Testis (tissue), 3 donors: ENCODE measurements around the gene SFMBT1. TPM values are rescaled to one million over a fixed set of nuclear protein-coding genes. Genes with fewer than 3 reads are reported as not detected.

Source experiments
- DNase-seq: peaks from one replicate; pipeline ENCODE4 v3.0.0-alpha.2; 2019
- H3K27ac ChIP-seq, 2 donors: fragments of 200-600 bp; sonication (generic); one replicate each; pipeline ENCODE4 v1.5.1; 2019
- H3K27me3 ChIP-seq: fragments of 200-600 bp; sonication (generic); one replicate; pipeline ENCODE4 v1.5.1; 2019
- H3K36me3 ChIP-seq: fragments of 200-600 bp; sonication (generic); one replicate; pipeline ENCODE4 v1.5.1; 2017; ENCODE audit warnings: low read depth; ENCODE audit errors: missing control alignments
- H3K4me1 ChIP-seq: fragments of 200-600 bp; sonication (generic); one replicate; pipeline ENCODE4 v1.5.1; 2019
- H3K4me3 ChIP-seq, 2 donors: fragments of 200-600 bp; sonication (generic); one replicate each; pipeline ENCODE4 v1.5.1; 2017 to 2019
- H3K9me3 ChIP-seq: fragments of 200-600 bp; sonication (generic); one replicate; pipeline ENCODE4 v1.5.1; 2017
- POLR2A ChIP-seq: fragments of 450-650 bp; IDR thresholded peaks from one replicate; pipeline ENCODE4 v1.6.1; 2017; ENCODE audit warnings: antibody characterized with exemption, mild to moderate bottlenecking, moderate library complexity
- WGBS, 2 donors: methylation state at CpG; one replicate each; pipeline ENCODE4 v1.1.5; 2018; 5-methylcytosine and 5-hydroxymethylcytosine counted together
- intact Hi-C: fragments of 100-400 bp; cut with DNase I; formaldehyde crosslinking; loops from one replicate; pipeline ENCODE4 v1.15.1; 2023; ENCODE audit warnings: low total_unique reads
- polyA plus RNA-seq: library from polyadenylated mRNA; stranded (reverse); fragments of 350-450 nt; fragmentation: Illumina TruSeq; extraction: RNeasy Lipid Tissue Mini Kit (QIAGEN cat#74804); gene quantifications from one replicate; pipeline ENCODE4 v1.2.3, GENCODE V29; 2014; ENCODE audit warnings: low read depth, low replicate concordance; ENCODE audit not compliant: insufficient read depth
- total RNA-seq, 2 donors: library from RNA; depleted of rRNA; stranded (reverse); fragments of >200 nt; gene quantifications; one replicate each; pipeline ENCODE4 v1.2.3, GENCODE V29; 2016
- TF ChIP-seq, protein P1 (sequence below), 3 experiments: fragments of 450-650 bp in 2 of 3; fragments of 200-600 bp in 1 of 3; sonication (generic) in 1 of 3; IDR thresholded peaks; one replicate each; pipeline ENCODE4 v1.5.1; 2016 to 2019; ENCODE audit warnings: antibody characterized with exemption in 3 of 3, mild to moderate bottlenecking in 2 of 3, moderate library complexity in 1 of 3

The SFMBT1 gene
- total and polyA plus RNA-seq, 3 donors from 2014 or later = 82.4 to 158 (median 143) TPM

DNA sequence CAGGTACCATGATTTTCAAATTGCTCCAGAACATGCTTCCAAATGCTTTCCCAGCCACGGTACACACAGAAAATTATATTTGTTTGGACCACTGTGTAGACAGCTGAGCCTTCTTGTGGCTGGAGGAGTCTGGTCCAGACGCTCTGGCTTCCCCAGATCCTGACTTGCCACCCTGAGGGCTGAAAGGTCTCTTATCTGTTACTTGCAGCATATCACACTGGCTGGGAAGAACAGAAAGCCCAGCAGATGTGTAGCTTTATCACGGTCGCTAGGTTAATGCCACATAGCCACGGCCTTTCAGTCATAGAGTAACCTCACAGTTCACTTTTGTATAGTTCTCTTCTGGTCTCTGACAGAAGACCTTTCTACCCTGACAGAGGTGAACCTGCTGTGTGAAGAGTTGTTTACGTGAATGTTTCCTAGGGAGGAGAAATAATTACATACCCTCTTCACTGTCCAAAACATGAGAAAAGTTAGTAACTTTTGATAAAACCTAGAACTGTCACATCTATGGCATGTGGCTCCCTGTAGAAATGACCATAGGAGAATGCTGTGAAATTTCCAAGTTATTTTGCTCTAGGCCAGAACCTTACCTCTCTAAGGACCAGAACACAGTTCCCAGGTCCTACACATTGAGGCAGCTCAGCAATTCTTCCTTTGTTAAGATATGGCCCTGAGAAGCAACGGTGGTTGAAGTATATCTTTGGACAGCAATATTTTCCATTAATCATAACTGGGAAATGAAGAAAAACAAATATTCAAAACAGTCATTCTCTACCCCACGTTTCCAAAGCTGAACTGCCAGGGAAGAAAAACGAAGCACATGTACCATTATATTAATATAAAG is 132.8 kb downstream of the SFMBT1 start:
- Histone ChIP-seq H3K27me3 (no peaks in the 10 kb centered on the region), H3K36me3 (no peaks in the 10 kb centered on the region), H3K27ac (no peak overlapping the region), H3K4me3 (no peak overlapping the region), H3K4me1 (no peaks in the 10 kb centered on the region), H3K9me3 (no peaks in the 10 kb centered on the region)
- 81 to 83% methylated on average over 9 of the region's 9 CpGs for WGBS, 2 donors
- no peak for TF ChIP-seq POLR2A
- TF ChIP-seq, protein P1, sequence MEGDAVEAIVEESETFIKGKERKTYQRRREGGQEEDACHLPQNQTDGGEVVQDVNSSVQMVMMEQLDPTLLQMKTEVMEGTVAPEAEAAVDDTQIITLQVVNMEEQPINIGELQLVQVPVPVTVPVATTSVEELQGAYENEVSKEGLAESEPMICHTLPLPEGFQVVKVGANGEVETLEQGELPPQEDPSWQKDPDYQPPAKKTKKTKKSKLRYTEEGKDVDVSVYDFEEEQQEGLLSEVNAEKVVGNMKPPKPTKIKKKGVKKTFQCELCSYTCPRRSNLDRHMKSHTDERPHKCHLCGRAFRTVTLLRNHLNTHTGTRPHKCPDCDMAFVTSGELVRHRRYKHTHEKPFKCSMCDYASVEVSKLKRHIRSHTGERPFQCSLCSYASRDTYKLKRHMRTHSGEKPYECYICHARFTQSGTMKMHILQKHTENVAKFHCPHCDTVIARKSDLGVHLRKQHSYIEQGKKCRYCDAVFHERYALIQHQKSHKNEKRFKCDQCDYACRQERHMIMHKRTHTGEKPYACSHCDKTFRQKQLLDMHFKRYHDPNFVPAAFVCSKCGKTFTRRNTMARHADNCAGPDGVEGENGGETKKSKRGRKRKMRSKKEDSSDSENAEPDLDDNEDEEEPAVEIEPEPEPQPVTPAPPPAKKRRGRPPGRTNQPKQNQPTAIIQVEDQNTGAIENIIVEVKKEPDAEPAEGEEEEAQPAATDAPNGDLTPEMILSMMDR (IDR thresholded peaks at IDR 0.05) = no peak
- no peak for DNase-seq
- intact Hi-C loops = no loop called here

GRCh38 chr3:52910823-52911222 is 135.1 kb downstream of the SFMBT1 start:
- H3K4me1 ChIP-seq = no peaks in the 10 kb centered on the region
- no peak for DNase-seq
- H3K36me3 ChIP-seq = no peaks in the 10 kb centered on the region
- H3K4me3 ChIP-seq = no peak overlapping the region
- no peaks in the 10 kb centered on the region for H3K27me3 ChIP-seq
- intact Hi-C loops = no loop called here
- TF ChIP-seq POLR2A = no peak
- TF ChIP-seq, protein P1 (IDR thresholded peaks at IDR 0.05) = no peak
- H3K27ac ChIP-seq = no peak overlapping the region
- H3K9me3 ChIP-seq = no peaks in the 10 kb centered on the region
- 90 to 98% methylated on average over 6 of the region's 6 CpGs for WGBS, 2 donors

DNA sequence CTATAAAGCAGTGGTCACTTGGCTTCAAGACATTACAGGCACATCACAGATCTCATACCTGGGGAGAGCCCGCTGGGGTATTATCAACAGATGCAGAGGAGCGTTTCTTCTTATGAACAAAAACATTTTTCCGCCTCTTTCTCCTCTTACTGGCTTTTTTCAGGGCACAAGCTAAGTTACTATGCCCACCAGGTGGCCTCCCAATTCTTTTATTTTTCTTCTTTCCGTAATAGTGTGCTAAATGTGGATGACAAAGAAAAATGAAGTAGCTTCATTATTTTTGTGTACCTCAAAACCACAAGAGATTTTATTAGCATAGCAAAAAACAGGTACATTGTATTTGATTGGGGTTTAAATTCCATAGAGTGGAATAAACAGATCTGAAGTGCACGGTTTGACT is 138.4 kb downstream of the SFMBT1 start:
- TF ChIP-seq, protein P1 (IDR thresholded peaks at IDR 0.05) = no peak
- no peak for TF ChIP-seq POLR2A
- Histone ChIP-seq H3K36me3 (no peaks in the 10 kb centered on the region), H3K4me1 (no peaks in the 10 kb centered on the region), H3K9me3 (no peaks in the 10 kb centered on the region), H3K27ac (no peak overlapping the region), H3K27me3 (no peaks in the 10 kb centered on the region), H3K4me3 (no peak overlapping the region)
- no peak for DNase-seq
- WGBS, 2 donors = 83 to 90% methylated on average over 5 of the region's 5 CpGs
- intact Hi-C loops = no loop called here

DNA sequence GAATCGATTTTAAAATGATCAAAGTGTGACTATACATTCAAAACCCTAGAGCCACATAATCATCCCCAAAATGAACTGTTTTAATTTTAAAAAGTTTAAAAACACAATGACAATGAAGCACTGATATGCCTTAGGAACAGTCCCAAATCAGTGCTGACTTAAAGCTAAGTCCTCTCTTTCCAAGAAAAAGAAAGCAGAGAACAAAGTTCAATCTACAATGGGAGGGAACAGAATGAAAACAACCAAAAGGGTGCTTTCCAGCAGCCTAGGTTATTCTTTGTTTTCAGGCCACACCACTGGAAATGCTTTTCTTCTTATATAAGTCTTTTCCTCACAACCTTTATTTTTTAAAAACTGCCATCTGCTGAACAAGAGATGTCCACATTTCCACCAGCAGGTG is 141.3 kb downstream of the SFMBT1 start:
- Histone ChIP-seq H3K4me1 (no peaks in the 10 kb centered on the region), H3K4me3 (no peak overlapping the region), H3K27ac (no peak overlapping the region), H3K36me3 (no peaks in the 10 kb centered on the region), H3K27me3 (no peaks in the 10 kb centered on the region), H3K9me3 (no peaks in the 10 kb centered on the region)
- intact Hi-C loops = no loop called here
- no peak for TF ChIP-seq POLR2A
- TF ChIP-seq, protein P1 (IDR thresholded peaks at IDR 0.05) = no peak
- 92 to 94% methylated on average over 1 of the region's 1 CpG for WGBS, 2 donors
- no peak for DNase-seq

GRCh38 chr3:52904000-52904399 is 141.9 kb downstream of the SFMBT1 start:
- Histone ChIP-seq H3K9me3 (no peaks in the 10 kb centered on the region), H3K4me1 (no peaks in the 10 kb centered on the region), H3K27ac (no peak overlapping the region), H3K27me3 (no peaks in the 10 kb centered on the region), H3K4me3 (no peak overlapping the region), H3K36me3 (no peaks in the 10 kb centered on the region)
- WGBS, 2 donors = 97 to 98% methylated on average over 3 of the region's 3 CpGs
- no peak for TF ChIP-seq POLR2A
- TF ChIP-seq, protein P1 (IDR thresholded peaks at IDR 0.05) = no peak
- intact Hi-C loops = no loop called here
- DNase-seq = no peak
